Thoracic aorta endothelial cell (primary cell): ENCODE measurements around the gene XAB2. TPM values are rescaled to one million over a fixed set of nuclear protein-coding genes. Genes with fewer than 3 reads are reported as not detected.

ENCODE experiments used
- small RNA-seq: library from RNA; depleted of rRNA; stranded (forward); fragments of <200 nt; gene quantifications from one replicate; pipeline ENCODE3, GENCODE V24; 2012
- total RNA-seq: library from RNA; depleted of rRNA; stranded (reverse); fragments of >200 nt; gene quantifications from 2 replicates; pipeline ENCODE4 v1.2.3, GENCODE V29; 2012

XAB2 gene
- total RNA-seq: 28.7 and 36.0 TPM in 2 replicates

GRCh38 chr19:7629347-7630054 lies at the start of gene XAB2, which contains the start of gene PET100:
XAB2 (minus strand) TSS chr19:7629545; CDS start chr19:7629527, 18 bp downstream.
PET100 (plus strand) TSS chr19:7629793; CDS start chr19:7629834, 41 bp downstream.

GRCh38 chr19:7676854-7677253 lies 47.5 kb upstream of the XAB2 start, which contains the start of gene MCEMP1:
MCEMP1 (plus strand) TSS chr19:7677090; CDS start chr19:7677121, 31 bp downstream.

GRCh38 chr19:7668842-7669241 lies 39.5 kb upstream of the XAB2 start, which contains the start of gene RETN:
RETN (plus strand) TSS chr19:7669049; CDS start chr19:7669327, 278 bp downstream.

GRCh38 chr19:7636691-7637373 lies 7.5 kb upstream of the XAB2 start, which contains the start of gene STXBP2:
STXBP2 (plus strand) TSS chr19:7637110; CDS start chr19:7637150, 40 bp downstream.

GRCh38 chr19:7633698-7634097 lies 4.4 kb upstream of the XAB2 start, which contains the start of gene PCP2:
PCP2 (minus strand) TSS chr19:7633719; CDS start chr19:7633457, 262 bp downstream.

GRCh38 chr19:7595466-7596133 lies 33.7 kb downstream of the XAB2 start, which contains the start of gene CAMSAP3:
CAMSAP3 (plus strand) TSS chr19:7595863; CDS start chr19:7596003, 140 bp downstream.

Small RNA genes within 50 kb of the gene (small RNA-seq; reads per million reads assigned to genes)
- gene MIR6792: not detected

Other genes with a start within 250 kb of the XAB2 start
- gene PEX11G, start 140.5 kb downstream of the XAB2 start, total RNA-seq: 1.1 and 2.1 TPM in 2 replicates
- gene ZNF358, start 113.4 kb downstream of the XAB2 start, total RNA-seq: 27.0 and 32.0 TPM in 2 replicates
- 6.3 and 7.0 TPM in 2 replicates for gene MCOLN1, start 106.9 kb downstream of the XAB2 start, total RNA-seq
- 110 and 122 TPM in 2 replicates for gene PNPLA6, start 93.8 kb downstream of the XAB2 start, total RNA-seq
- gene CAMSAP3, start 33.7 kb downstream of the XAB2 start, total RNA-seq: 0.07 and 0.13 TPM in 2 replicates
- gene PET100, start 248 bp upstream of the XAB2 start, total RNA-seq: 9.0 and 13.8 TPM in 2 replicates
- not detected in 2 replicates for gene PCP2, start 4.2 kb upstream of the XAB2 start, total RNA-seq
- 32.9 and 44.8 TPM in 2 replicates for gene STXBP2, start 7.6 kb upstream of the XAB2 start, total RNA-seq
- not detected in 2 replicates for gene RETN, start 39.5 kb upstream of the XAB2 start, total RNA-seq
- not detected in 2 replicates for gene MCEMP1, start 47.5 kb upstream of the XAB2 start, total RNA-seq
- 49.9 and 56.1 TPM in 2 replicates for gene TRAPPC5, start 51.3 kb upstream of the XAB2 start, total RNA-seq
- not detected in 2 replicates for gene FCER2, start 72.6 kb upstream of the XAB2 start, total RNA-seq
- not detected in 2 replicates for gene CLEC4G, start 102.6 kb upstream of the XAB2 start, total RNA-seq
- gene CD209, start 118.0 kb upstream of the XAB2 start, total RNA-seq: not detected in 2 replicates
- not detected in 2 replicates for gene CLEC4M, start 133.7 kb upstream of the XAB2 start, total RNA-seq
- gene EVI5L, start 200.7 kb upstream of the XAB2 start, total RNA-seq: 9.6 and 13.8 TPM in 2 replicates
- not detected in 2 replicates for gene PRR36, start 244.8 kb upstream of the XAB2 start, total RNA-seq